ENCODE measurements around the gene TRIP6. TPM values are rescaled to one million over a fixed set of nuclear protein-coding genes. Genes with fewer than 3 reads are reported as not detected.

TRIP6 gene
- total RNA-seq, 1 experiment from 2014 or later: 102 TPM

DNA sequence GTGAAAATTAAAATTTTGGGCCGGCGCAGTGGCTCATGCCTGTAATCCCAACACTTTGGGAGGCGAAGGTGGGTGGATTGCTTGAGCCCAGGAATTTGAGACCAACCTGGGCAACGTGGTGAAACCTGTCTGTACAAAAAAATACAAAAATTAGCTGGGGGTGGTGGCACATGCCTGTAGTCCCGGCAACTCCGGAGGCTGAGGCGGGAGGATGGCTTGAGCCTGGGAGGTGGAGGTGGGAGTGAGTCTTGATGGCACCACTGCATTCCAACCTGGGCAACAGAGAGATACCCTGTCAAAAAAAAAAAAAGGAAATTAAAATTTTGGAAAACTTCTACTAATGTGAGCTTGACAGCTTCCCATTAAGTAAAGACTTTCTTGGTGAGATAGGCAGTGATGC lies 10.8 kb downstream of the TRIP6 start:
- H3K36me3 ChIP-seq (ENCODE audit: control insufficient read depth in 1 of 2, insufficient read depth in 2 of 2, low read length in 2 of 2): peaks cover 35 to 66% of the 10 kb centered on the region in 2 experiments
- H3K9me3 ChIP-seq (ENCODE audit: control insufficient read depth in 1 of 2, insufficient read depth in 1 of 2, low read depth in 1 of 2, low read length in 2 of 2): no peaks in the 10 kb centered on the region
- H3K79me2 ChIP-seq (ENCODE audit: insufficient read depth, low read length): peaks cover 87% of the 10 kb centered on the region
- intact Hi-C loops (cut with micrococcal nuclease): no loop called here
- H2AFZ ChIP-seq (ENCODE audit: low read depth, low read length, poor library complexity, severe bottlenecking): no peak overlapping the region
- no peaks in the 10 kb centered on the region for H3K27me3 ChIP-seq (ENCODE audit: insufficient read depth, low read length)
- H3K4me1 ChIP-seq (ENCODE audit: control insufficient read depth in 1 of 2, insufficient read depth in 2 of 2, low read length in 2 of 2): peaks cover 12 to 24% of the 10 kb centered on the region in 2 experiments
- ATAC-seq (no peak), DNase-seq (ENCODE audit: low read depth, low spot score) (no peak)
- peaks cover 15% of the 10 kb centered on the region; the same call in 1 of the 2 replicates for H4K20me1 ChIP-seq (ENCODE audit: insufficient read depth)
- H3K4me3 ChIP-seq (replicated peaks in 1 of 2; ENCODE audit: low read depth in 1 of 2, low read length in 2 of 2): no peak overlapping the region
- no peak overlapping the region for H3K4me2 ChIP-seq (ENCODE audit: low read length)
- CTCF ChIA-PET: interaction anchor here (0.8 kb wide), 1 partner anchor 244 kb away, joined by 3 read pairs; no protein-coding TSS in a partner anchor
- no TSS peak for BruUV-seq (replicated peaks)
- RAD21 ChIA-PET (ENCODE audit: low non-redundant PET in 1 of 2, low total read pairs in 2 of 2, uncharacterized antibody in 2 of 2, unreplicated experiment in 2 of 2): no interaction called here
- H3K9ac ChIP-seq (ENCODE audit: low read length): no peak overlapping the region
- no peaks in the 10 kb centered on the region for H3K9me2 ChIP-seq (ENCODE audit: insufficient read depth)
- POLR2A ChIA-PET: interaction anchor here (0.8 kb wide), 1 partner anchor 12 kb away, joined by 3 read pairs; the partner anchor contains the start of gene UFSP1
- H3K27ac ChIP-seq (ENCODE audit: low read depth, low read length): no peak overlapping the region
- TF ChIP-seq, protein P1, sequence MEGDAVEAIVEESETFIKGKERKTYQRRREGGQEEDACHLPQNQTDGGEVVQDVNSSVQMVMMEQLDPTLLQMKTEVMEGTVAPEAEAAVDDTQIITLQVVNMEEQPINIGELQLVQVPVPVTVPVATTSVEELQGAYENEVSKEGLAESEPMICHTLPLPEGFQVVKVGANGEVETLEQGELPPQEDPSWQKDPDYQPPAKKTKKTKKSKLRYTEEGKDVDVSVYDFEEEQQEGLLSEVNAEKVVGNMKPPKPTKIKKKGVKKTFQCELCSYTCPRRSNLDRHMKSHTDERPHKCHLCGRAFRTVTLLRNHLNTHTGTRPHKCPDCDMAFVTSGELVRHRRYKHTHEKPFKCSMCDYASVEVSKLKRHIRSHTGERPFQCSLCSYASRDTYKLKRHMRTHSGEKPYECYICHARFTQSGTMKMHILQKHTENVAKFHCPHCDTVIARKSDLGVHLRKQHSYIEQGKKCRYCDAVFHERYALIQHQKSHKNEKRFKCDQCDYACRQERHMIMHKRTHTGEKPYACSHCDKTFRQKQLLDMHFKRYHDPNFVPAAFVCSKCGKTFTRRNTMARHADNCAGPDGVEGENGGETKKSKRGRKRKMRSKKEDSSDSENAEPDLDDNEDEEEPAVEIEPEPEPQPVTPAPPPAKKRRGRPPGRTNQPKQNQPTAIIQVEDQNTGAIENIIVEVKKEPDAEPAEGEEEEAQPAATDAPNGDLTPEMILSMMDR (IDR thresholded peaks at IDR 0.05 in 2 of 3, conservative IDR thresholded peaks at IDR 0.05 in 1 of 3; ENCODE audit: borderline replicate concordance in 1 of 3, insufficient read depth in 1 of 3, low read depth in 2 of 3, low read length in 2 of 3): no peak
- TF ChIP-seq CEBPB (IDR thresholded peaks at IDR 0.05; ENCODE audit: low read depth): no peak
- TF ChIP-seq TCF7L2 (IDR thresholded peaks at IDR 0.05; ENCODE audit: borderline replicate concordance, extremely low read depth, insufficient read depth, insufficient read length): no peak
- no peak for TF ChIP-seq POLR2A (IDR thresholded peaks at IDR 0.05; ENCODE audit: borderline replicate concordance, extremely low read depth, insufficient read depth, insufficient read length)
- TF ChIP-seq RAD21 (IDR thresholded peaks at IDR 0.05; ENCODE audit: low read depth): no peak
- TF ChIP-seq EGR1 (IDR thresholded peaks at IDR 0.05; ENCODE audit: low read depth): no peak
- TF ChIP-seq SIN3A (IDR thresholded peaks at IDR 0.05; ENCODE audit: low read depth): no peak
- TF ChIP-seq, protein P2, sequence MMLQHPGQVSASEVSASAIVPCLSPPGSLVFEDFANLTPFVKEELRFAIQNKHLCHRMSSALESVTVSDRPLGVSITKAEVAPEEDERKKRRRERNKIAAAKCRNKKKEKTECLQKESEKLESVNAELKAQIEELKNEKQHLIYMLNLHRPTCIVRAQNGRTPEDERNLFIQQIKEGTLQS (IDR thresholded peaks at IDR 0.05): no peak
- TF ChIP-seq ZFX (IDR thresholded peaks at IDR 0.05): no peak
- TF ChIP-seq, protein P3, sequence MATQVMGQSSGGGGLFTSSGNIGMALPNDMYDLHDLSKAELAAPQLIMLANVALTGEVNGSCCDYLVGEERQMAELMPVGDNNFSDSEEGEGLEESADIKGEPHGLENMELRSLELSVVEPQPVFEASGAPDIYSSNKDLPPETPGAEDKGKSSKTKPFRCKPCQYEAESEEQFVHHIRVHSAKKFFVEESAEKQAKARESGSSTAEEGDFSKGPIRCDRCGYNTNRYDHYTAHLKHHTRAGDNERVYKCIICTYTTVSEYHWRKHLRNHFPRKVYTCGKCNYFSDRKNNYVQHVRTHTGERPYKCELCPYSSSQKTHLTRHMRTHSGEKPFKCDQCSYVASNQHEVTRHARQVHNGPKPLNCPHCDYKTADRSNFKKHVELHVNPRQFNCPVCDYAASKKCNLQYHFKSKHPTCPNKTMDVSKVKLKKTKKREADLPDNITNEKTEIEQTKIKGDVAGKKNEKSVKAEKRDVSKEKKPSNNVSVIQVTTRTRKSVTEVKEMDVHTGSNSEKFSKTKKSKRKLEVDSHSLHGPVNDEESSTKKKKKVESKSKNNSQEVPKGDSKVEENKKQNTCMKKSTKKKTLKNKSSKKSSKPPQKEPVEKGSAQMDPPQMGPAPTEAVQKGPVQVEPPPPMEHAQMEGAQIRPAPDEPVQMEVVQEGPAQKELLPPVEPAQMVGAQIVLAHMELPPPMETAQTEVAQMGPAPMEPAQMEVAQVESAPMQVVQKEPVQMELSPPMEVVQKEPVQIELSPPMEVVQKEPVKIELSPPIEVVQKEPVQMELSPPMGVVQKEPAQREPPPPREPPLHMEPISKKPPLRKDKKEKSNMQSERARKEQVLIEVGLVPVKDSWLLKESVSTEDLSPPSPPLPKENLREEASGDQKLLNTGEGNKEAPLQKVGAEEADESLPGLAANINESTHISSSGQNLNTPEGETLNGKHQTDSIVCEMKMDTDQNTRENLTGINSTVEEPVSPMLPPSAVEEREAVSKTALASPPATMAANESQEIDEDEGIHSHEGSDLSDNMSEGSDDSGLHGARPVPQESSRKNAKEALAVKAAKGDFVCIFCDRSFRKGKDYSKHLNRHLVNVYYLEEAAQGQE (IDR thresholded peaks at IDR 0.05; ENCODE audit: low read depth): no peak
- no peak for TF ChIP-seq EZH2 (IDR thresholded peaks at IDR 0.05)
- no peak for TF ChIP-seq EZH2phosphoT487 (IDR thresholded peaks at IDR 0.05; ENCODE audit: borderline replicate concordance)
- no peak for TF ChIP-seq FOSL1 (IDR thresholded peaks at IDR 0.05; ENCODE audit: low read depth)
- TF ChIP-seq, protein P4, sequence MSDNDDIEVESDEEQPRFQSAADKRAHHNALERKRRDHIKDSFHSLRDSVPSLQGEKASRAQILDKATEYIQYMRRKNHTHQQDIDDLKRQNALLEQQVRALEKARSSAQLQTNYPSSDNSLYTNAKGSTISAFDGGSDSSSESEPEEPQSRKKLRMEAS (IDR thresholded peaks at IDR 0.05): no peak
- TF ChIP-seq, protein P5, sequence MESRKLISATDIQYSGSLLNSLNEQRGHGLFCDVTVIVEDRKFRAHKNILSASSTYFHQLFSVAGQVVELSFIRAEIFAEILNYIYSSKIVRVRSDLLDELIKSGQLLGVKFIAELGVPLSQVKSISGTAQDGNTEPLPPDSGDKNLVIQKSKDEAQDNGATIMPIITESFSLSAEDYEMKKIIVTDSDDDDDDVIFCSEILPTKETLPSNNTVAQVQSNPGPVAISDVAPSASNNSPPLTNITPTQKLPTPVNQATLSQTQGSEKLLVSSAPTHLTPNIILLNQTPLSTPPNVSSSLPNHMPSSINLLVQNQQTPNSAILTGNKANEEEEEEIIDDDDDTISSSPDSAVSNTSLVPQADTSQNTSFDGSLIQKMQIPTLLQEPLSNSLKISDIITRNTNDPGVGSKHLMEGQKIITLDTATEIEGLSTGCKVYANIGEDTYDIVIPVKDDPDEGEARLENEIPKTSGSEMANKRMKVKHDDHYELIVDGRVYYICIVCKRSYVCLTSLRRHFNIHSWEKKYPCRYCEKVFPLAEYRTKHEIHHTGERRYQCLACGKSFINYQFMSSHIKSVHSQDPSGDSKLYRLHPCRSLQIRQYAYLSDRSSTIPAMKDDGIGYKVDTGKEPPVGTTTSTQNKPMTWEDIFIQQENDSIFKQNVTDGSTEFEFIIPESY (IDR thresholded peaks at IDR 0.05; ENCODE audit: extremely low read depth, insufficient replicate concordance, low read length): no peak
- TF ChIP-seq SRF (IDR thresholded peaks at IDR 0.05; ENCODE audit: low read depth): no peak
- no peak for TF ChIP-seq ZNF274 (IDR thresholded peaks at IDR 0.05; ENCODE audit: low read depth, low read length)
- no peak for TF ChIP-seq JUND (IDR thresholded peaks at IDR 0.05)
- no peak for TF ChIP-seq YY1 (IDR thresholded peaks at IDR 0.05; ENCODE audit: extremely low read depth, insufficient replicate concordance, low read depth, low read length)
- TF ChIP-seq ELF1 (IDR thresholded peaks at IDR 0.05; ENCODE audit: borderline replicate concordance, low read depth): no peak

Measured in HCT116 (cell line).